MM.1S (cell line): ENCODE data around the gene RNF138.

Source experiments
- EZH2 ChIP-seq: fragments of 300-600 bp; sonication (generic); optimal IDR thresholded peaks from 2 replicates; pipeline ENCODE3; 2017; ENCODE audit warnings: low read depth, mild to moderate bottlenecking, antibody characterized with exemption, low read length, mixed read lengths
- EZH2phosphoT487 ChIP-seq: fragments of 300-600 bp; sonication (generic); IDR thresholded peaks from 2 replicates; pipeline ENCODE4 v1.6.1; 2018; ENCODE audit warnings: antibody characterized with exemption, low read length
- TF ChIP-seq, protein P1 (sequence below): fragments of 300-600 bp; sonication (generic); IDR thresholded peaks from 2 replicates; pipeline ENCODE4 v1.5.1; 2016; ENCODE audit warnings: antibody characterized with exemption, low read length, mixed read lengths

DNA sequence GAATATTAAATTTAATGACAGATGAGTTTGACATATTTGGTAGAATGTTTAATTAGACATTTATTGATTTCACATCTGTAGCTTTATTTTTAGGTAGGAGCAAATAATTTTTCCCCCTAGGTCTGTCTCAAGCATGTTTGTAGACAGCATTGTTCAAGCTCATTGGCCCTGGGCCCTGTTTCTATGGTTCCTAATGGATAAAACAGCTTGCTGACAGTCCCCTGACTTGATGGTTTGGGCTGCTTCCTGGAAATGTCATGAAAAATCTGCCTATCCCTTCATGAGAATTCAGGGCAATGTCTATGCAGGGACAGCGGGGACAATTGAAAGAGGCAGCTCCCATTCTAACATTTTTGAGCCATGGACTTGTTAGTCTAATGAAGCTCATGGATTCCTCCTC is 83.6 kb downstream of the RNF138 start:
- TF ChIP-seq, protein P1, sequence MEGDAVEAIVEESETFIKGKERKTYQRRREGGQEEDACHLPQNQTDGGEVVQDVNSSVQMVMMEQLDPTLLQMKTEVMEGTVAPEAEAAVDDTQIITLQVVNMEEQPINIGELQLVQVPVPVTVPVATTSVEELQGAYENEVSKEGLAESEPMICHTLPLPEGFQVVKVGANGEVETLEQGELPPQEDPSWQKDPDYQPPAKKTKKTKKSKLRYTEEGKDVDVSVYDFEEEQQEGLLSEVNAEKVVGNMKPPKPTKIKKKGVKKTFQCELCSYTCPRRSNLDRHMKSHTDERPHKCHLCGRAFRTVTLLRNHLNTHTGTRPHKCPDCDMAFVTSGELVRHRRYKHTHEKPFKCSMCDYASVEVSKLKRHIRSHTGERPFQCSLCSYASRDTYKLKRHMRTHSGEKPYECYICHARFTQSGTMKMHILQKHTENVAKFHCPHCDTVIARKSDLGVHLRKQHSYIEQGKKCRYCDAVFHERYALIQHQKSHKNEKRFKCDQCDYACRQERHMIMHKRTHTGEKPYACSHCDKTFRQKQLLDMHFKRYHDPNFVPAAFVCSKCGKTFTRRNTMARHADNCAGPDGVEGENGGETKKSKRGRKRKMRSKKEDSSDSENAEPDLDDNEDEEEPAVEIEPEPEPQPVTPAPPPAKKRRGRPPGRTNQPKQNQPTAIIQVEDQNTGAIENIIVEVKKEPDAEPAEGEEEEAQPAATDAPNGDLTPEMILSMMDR, result no peak
- TF ChIP-seq EZH2phosphoT487 (no peak), EZH2 (no peak)
